ENCODE results near the gene GDPD3. TPM values are rescaled to one million over a fixed set of nuclear protein-coding genes. Genes with fewer than 3 reads are reported as not detected.
A peak's percentile ranks its signal among the peaks of the same experiment; 100 is the strongest.

GDPD3 gene
- total and polyA plus RNA-seq, 9 of the 15 experiments (the other 6 are each of a cell fraction or from before 2014, with no cell fraction given), result 0.47 to 3.9 (median 1.1) TPM

- no peak overlapping the region for H3K27ac ChIP-seq (ENCODE audit: extremely low read depth, low read depth, low read length)
- intact Hi-C loops (cut with micrococcal nuclease) (no loop called here), in situ Hi-C loops (cut with MboI) (no loop called here)
- peaks cover 11 to 52% of the 10 kb centered on the region in 2 experiments; a peak in 4 of 5 replicates for H3K4me1 ChIP-seq (replicated peaks in 1 of 2; ENCODE audit: control insufficient read depth in 2 of 2, insufficient read depth in 2 of 2, low read length in 2 of 2)
- H2AFZ ChIP-seq (ENCODE audit: low read depth, low read length), result no peak overlapping the region
- ChIA-PET POLR2A (interaction anchor here (1.3 kb wide), 1 partner anchor 35 kb away, joined by 3 read pairs; a partner anchor contains a TSS), CTCF (ENCODE audit: low intra/inter-chr PET ratio) (no interaction called here)
- peak in 1 of 4 experiments; percentile 20 for DNase-seq (ENCODE audit: extremely low read depth in 1 of 4, low spot score in 3 of 4)
- no peak for FAIRE-seq
- H3K27me3 ChIP-seq (ENCODE audit: control insufficient read depth in 2 of 2, insufficient read depth in 2 of 2, low read length in 2 of 2), result no peaks in the 10 kb centered on the region
- peaks cover 44% of the 10 kb centered on the region; the same call in 2 of the 3 replicates for H3K36me3 ChIP-seq (ENCODE audit: control insufficient read depth, insufficient read depth, low read length)
- peaks cover 3% of the 10 kb centered on the region; the same call in 1 of the 3 replicates for H3K79me2 ChIP-seq (ENCODE audit: control insufficient read depth, insufficient read depth, low read length)
- no peak overlapping the region for H3K4me2 ChIP-seq (ENCODE audit: insufficient read depth, low read length)
- no peak overlapping the region for H3K9ac ChIP-seq (ENCODE audit: insufficient read depth in 1 of 2, low read depth in 2 of 2, low read length in 2 of 2)
- no TSS peak for BruUV-seq (replicated peaks)
- no peaks in the 10 kb centered on the region for H3K9me1 ChIP-seq (ENCODE audit: control insufficient read depth, insufficient read depth, low read length)
- H3K4me3 ChIP-seq, result no peak overlapping the region
- WGBS (ENCODE audit: insufficient coverage, low coverage, missing lambda C conversion rate), result 81% methylated on average over 11 of the region's 11 CpGs
- H4K20me1 ChIP-seq (replicated peaks; ENCODE audit: control insufficient read depth, insufficient read depth, low read length), result no peaks in the 10 kb centered on the region
- no peaks in the 10 kb centered on the region for H3K9me3 ChIP-seq (replicated peaks; ENCODE audit: control insufficient read depth, insufficient read depth, low read depth, low read length)
- no peak for ATAC-seq
- TF ChIP-seq TRIM28 (IDR thresholded peaks at IDR 0.05) (peak; percentile 77), BCOR (IDR thresholded peaks at IDR 0.05) (peak; percentile 87), ZNF584 (CRISPR knock-in tag; IDR thresholded peaks at IDR 0.05; ENCODE audit: low read depth) (no peak), KDM1A (IDR thresholded peaks at IDR 0.05) (peak in 1 of 2 experiments; percentile 50; a peak in 2 of 4 replicates), ZNF639 (CRISPR knock-in tag; conservative IDR thresholded peaks at IDR 0.05 in 1 of 2, IDR thresholded peaks at IDR 0.05 in 1 of 2) (no peak), SMARCA5 (IDR thresholded peaks at IDR 0.05) (peak; percentile 88), NFYB (IDR thresholded peaks at IDR 0.05; ENCODE audit: extremely low read depth, insufficient read length) (no peak), PTRF (tag; IDR thresholded peaks at IDR 0.05) (no peak), SLC30A9 (CRISPR knock-in tag; IDR thresholded peaks at IDR 0.05) (no peak), PTBP1 (IDR thresholded peaks at IDR 0.05; ENCODE audit: low read depth, low read length) (0 out of 2 replicates have a peak, but pooled peaks have one; percentile 55), RBM25 (IDR thresholded peaks at IDR 0.05; ENCODE audit: low read depth, low read length, severe bottlenecking) (peak; percentile 74), RBM15 (IDR thresholded peaks at IDR 0.05; ENCODE audit: insufficient read depth, low read length) (no peak), OTX1 (CRISPR knock-in tag; IDR thresholded peaks at IDR 0.05) (no peak), FOSL1 (tag; conservative IDR thresholded peaks at IDR 0.05) (no peak), TCFL5 (CRISPR knock-in tag; conservative IDR thresholded peaks at IDR 0.05) (no peak), CC2D1A (IDR thresholded peaks at IDR 0.05) (no peak), NR4A1 (CRISPR knock-in tag; IDR thresholded peaks at IDR 0.05) (no peak), NR4A1 (tag; IDR thresholded peaks at IDR 0.05) (no peak), EGR1 (conservative IDR thresholded peaks at IDR 0.05) (no peak), MITF (IDR thresholded peaks at IDR 0.05) (no peak), ZNF316 (IDR thresholded peaks at IDR 0.05) (peak; percentile 92), SREBF2 (CRISPR knock-in tag; IDR thresholded peaks at IDR 0.05) (no peak), XRCC3 (IDR thresholded peaks at IDR 0.05) (no peak), MED1 (CRISPR knock-in tag; IDR thresholded peaks at IDR 0.05; ENCODE audit: borderline replicate concordance) (no peak)
Observed at GRCh38 chr16:30087181-30087898, 26.0 kb downstream of the GDPD3 start.

All from K562 (cell line).